Astrocyte (in vitro differentiated cells and primary cell): ENCODE measurements around the gene WNT7B. TPM values are rescaled to one million over a fixed set of nuclear protein-coding genes. Genes with fewer than 3 reads are reported as not detected.

Experiments used
- DNase-seq: peaks from one replicate; pipeline ENCODE4 v3.0.0-alpha.2; 2010; ENCODE audit warnings: low read depth
- FAIRE-seq: peaks from 2 replicates; lab custom pipeline; 2011; peaks lifted over from hg19 to GRCh38; lab: Jason Lieb, UNC
- H2AFZ ChIP-seq: 2 replicates; pipeline ENCODE4 v1.6.0; 2012; ENCODE audit warnings: low read depth, low read length, inconsistent platforms
- H3K27ac ChIP-seq: 2 replicates; pipeline ENCODE4 v1.5.1; 2011; ENCODE audit warnings: low read depth, low read length, inconsistent platforms
- H3K27me3 ChIP-seq: 2 replicates; pipeline ENCODE4 v1.6.0; 2011; ENCODE audit warnings: low read length, inconsistent platforms; ENCODE audit not compliant: insufficient read depth
- H3K36me3 ChIP-seq: 2 replicates; pipeline ENCODE4 v1.5.1; 2011; ENCODE audit warnings: low read length, inconsistent platforms; ENCODE audit not compliant: insufficient read depth
- H3K4me1 ChIP-seq: 2 replicates; pipeline ENCODE4 v1.5.1; 2011; ENCODE audit warnings: low read length, inconsistent platforms; ENCODE audit not compliant: insufficient read depth
- H3K4me2 ChIP-seq: 2 replicates; pipeline ENCODE4 v1.6.0; 2012; ENCODE audit warnings: low read length, inconsistent platforms
- H3K4me3 ChIP-seq: 2 replicates; pipeline ENCODE4 v1.5.1; 2011; ENCODE audit warnings: low read depth, mild to moderate bottlenecking, low read length, inconsistent platforms; ENCODE audit not compliant: insufficient read depth
- H3K79me2 ChIP-seq: 2 replicates; pipeline ENCODE4 v1.6.0; 2012; ENCODE audit warnings: mild to moderate bottlenecking, low read length, inconsistent platforms; ENCODE audit not compliant: insufficient read depth
- H3K9ac ChIP-seq: 2 replicates; pipeline ENCODE4 v1.6.0; 2012; ENCODE audit warnings: mild to moderate bottlenecking, low read length, inconsistent platforms
- H3K9me3 ChIP-seq: 2 replicates; pipeline ENCODE4 v1.5.1; 2012; ENCODE audit warnings: low read depth, mild to moderate bottlenecking, low read length, inconsistent platforms; ENCODE audit not compliant: insufficient read depth
- H4K20me1 ChIP-seq: 2 replicates; pipeline ENCODE4 v1.6.0; 2012; ENCODE audit warnings: low read length, inconsistent platforms; ENCODE audit not compliant: insufficient read depth
- H3K27ac Mint-ChIP-seq: one replicate; pipeline ENCODE4 v1.8.0; 2021; ENCODE audit warnings: mild to moderate bottlenecking, mixed read lengths; ENCODE audit not compliant: unreplicated experiment
- H3K27me3 Mint-ChIP-seq: one replicate; pipeline ENCODE4 v1.8.0; 2021; ENCODE audit warnings: low read depth, mixed read lengths; ENCODE audit not compliant: unreplicated experiment
- H3K36me3 Mint-ChIP-seq: one replicate; pipeline ENCODE4 v1.8.0; 2021; ENCODE audit warnings: low read depth, mixed read lengths; ENCODE audit not compliant: unreplicated experiment
- H3K4me1 Mint-ChIP-seq: one replicate; pipeline ENCODE4 v1.8.0; 2021; ENCODE audit warnings: low read depth, mixed read lengths; ENCODE audit not compliant: unreplicated experiment
- H3K4me3 Mint-ChIP-seq: one replicate; pipeline ENCODE4 v1.8.0; 2021; ENCODE audit warnings: mild to moderate bottlenecking, moderate library complexity, mixed read lengths; ENCODE audit not compliant: unreplicated experiment
- H3K9me3 Mint-ChIP-seq: one replicate; pipeline ENCODE4 v1.8.0; 2021; ENCODE audit warnings: mild to moderate bottlenecking, mixed read lengths; ENCODE audit not compliant: unreplicated experiment
- CTCF ChIP-seq: IDR thresholded peaks from 2 replicates; pipeline ENCODE4 v1.5.1; 2011; ENCODE audit warnings: low read depth, mild to moderate bottlenecking, inconsistent platforms, low read length, moderate library complexity; ENCODE audit not compliant: insufficient read depth
- EZH2 ChIP-seq: IDR thresholded peaks from 2 replicates; pipeline ENCODE4 v1.6.1; 2012; ENCODE audit warnings: mild to moderate bottlenecking, low read length, inconsistent platforms; ENCODE audit not compliant: insufficient read depth
- total RNA-seq: library from RNA; stranded (reverse); gene quantifications from 2 replicates; pipeline ENCODE4 v1.2.1, GENCODE V29; 2021

Gene WNT7B
- total RNA-seq, 1 donor from 2014 or later, result 1.7 TPM

DNA sequence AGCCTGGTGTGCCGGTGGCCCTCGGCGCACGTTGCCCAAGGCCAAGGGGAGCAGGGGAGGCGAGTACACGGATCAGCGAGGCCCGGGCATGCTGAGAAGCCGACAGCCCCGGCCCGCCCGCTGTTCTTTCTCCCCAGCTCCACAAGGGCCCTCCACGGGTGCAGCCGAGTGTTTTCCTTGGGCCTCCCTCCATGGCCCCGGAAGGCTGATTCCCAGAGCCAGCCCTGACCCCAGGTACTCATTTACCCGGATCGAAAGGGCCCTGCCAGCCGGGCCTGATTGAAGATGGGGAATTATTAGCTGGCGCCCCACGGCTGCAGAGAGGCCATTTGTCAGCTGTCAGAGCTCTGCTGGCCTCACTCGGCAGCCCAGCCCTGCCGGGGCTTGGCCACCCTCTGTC lies 53.1 kb downstream of the WNT7B start:
- peaks cover 3% of the 10 kb centered on the region for H3K36me3 ChIP-seq
- Mint-ChIP-seq H3K4me1 (no peaks in the 10 kb centered on the region), H3K27me3 (peaks cover 8% of the 10 kb centered on the region), H3K9me3 (no peaks in the 10 kb centered on the region), H3K27ac (no peak overlapping the region), H3K4me3 (no peak overlapping the region), H3K36me3 (no peaks in the 10 kb centered on the region)
- H3K27me3 ChIP-seq, result no peaks in the 10 kb centered on the region
- H3K4me2 ChIP-seq, result no peak overlapping the region
- no peak for FAIRE-seq
- H3K9me3 ChIP-seq, result no peaks in the 10 kb centered on the region
- no peak overlapping the region for H2AFZ ChIP-seq
- TF ChIP-seq CTCF (no peak), EZH2 (no peak)
- no peak for DNase-seq
- H3K27ac ChIP-seq, result no peak overlapping the region
- H4K20me1 ChIP-seq, result peaks cover 34% of the 10 kb centered on the region
- H3K4me3 ChIP-seq, result no peak overlapping the region
- H3K4me1 ChIP-seq, result peaks cover 20% of the 10 kb centered on the region
- H3K79me2 ChIP-seq, result peaks cover 6% of the 10 kb centered on the region
- no peak overlapping the region for H3K9ac ChIP-seq

GRCh38 chr22:45923212-45923611 lies 53.8 kb downstream of the WNT7B start:
- Mint-ChIP-seq H3K4me3 (no peak overlapping the region), H3K27ac (no peak overlapping the region), H3K27me3 (peaks cover 8% of the 10 kb centered on the region), H3K4me1 (no peaks in the 10 kb centered on the region), H3K36me3 (no peaks in the 10 kb centered on the region), H3K9me3 (no peaks in the 10 kb centered on the region)
- Histone ChIP-seq H3K27me3 (no peaks in the 10 kb centered on the region), H3K4me1 (peaks cover 26% of the 10 kb centered on the region), H3K9ac (no peak overlapping the region), H3K4me2 (no peak overlapping the region), H4K20me1 (peaks cover 30% of the 10 kb centered on the region), H3K79me2 (peaks cover 5% of the 10 kb centered on the region), H3K27ac (no peak overlapping the region), H3K36me3 (peaks cover 3% of the 10 kb centered on the region), H2AFZ (no peak overlapping the region), H3K9me3 (no peaks in the 10 kb centered on the region), H3K4me3 (no peak overlapping the region)
- TF ChIP-seq CTCF (no peak), EZH2 (no peak)
- no peak for FAIRE-seq
- no peak for DNase-seq

DNA sequence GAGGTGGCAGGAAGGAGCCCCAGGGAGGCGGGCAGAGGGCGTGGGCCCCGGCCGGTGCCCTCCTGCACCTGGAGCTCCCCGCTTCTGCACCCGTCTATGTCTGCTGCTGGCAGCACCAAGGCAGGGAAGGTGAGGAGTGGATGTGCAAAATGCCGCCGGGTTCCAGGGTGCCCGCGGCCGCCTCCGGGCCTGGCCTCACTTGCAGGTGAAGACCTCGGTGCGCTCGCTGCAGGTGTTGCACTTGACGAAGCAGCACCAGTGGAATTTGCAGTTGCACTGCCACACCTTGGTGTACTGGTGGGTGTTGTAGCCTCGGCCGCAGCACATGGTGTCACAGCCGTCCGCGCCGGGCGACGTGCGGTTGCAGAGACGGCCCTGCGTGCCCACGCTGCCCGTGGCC lies 54.3 kb downstream of the WNT7B start:
- peaks cover 14% of the 10 kb centered on the region for H3K27me3 Mint-ChIP-seq
- no peak overlapping the region for H3K4me3 ChIP-seq
- no peaks in the 10 kb centered on the region for H3K36me3 Mint-ChIP-seq
- no peaks in the 10 kb centered on the region for H3K9me3 Mint-ChIP-seq
- no peak for FAIRE-seq
- H3K27me3 ChIP-seq, result no peaks in the 10 kb centered on the region
- peaks cover 29% of the 10 kb centered on the region for H3K4me1 ChIP-seq
- no peak overlapping the region for H3K27ac ChIP-seq
- H3K4me2 ChIP-seq, result no peak overlapping the region
- H2AFZ ChIP-seq, result no peak overlapping the region
- H3K9me3 ChIP-seq, result no peaks in the 10 kb centered on the region
- no peak overlapping the region for H3K9ac ChIP-seq
- no peaks in the 10 kb centered on the region for H3K4me1 Mint-ChIP-seq
- TF ChIP-seq EZH2 (no peak), CTCF (no peak)
- no peaks in the 10 kb centered on the region for H3K79me2 ChIP-seq
- H3K36me3 ChIP-seq, result peaks cover 3% of the 10 kb centered on the region
- H3K27ac Mint-ChIP-seq, result no peak overlapping the region
- DNase-seq, result no peak
- H3K4me3 Mint-ChIP-seq, result no peak overlapping the region
- peaks cover 30% of the 10 kb centered on the region for H4K20me1 ChIP-seq
